DND-41 (cell line): ENCODE measurements around the gene TMEM151B.

Experiments
- EZH2 ChIP-seq: IDR thresholded peaks from 3 replicates; pipeline ENCODE4 v1.6.1; 2012; ENCODE audit warnings: borderline replicate concordance, low read depth, mild to moderate bottlenecking, moderate library complexity, low read length, inconsistent platforms; ENCODE audit not compliant: severe bottlenecking
- TF ChIP-seq, protein P1 (sequence below): IDR thresholded peaks from 2 replicates; pipeline ENCODE4 v1.5.1; 2012; ENCODE audit warnings: borderline replicate concordance, low read length, moderate library complexity, mild to moderate bottlenecking; ENCODE audit not compliant: poor library complexity, severe bottlenecking; ENCODE audit errors: extremely low read depth

DNA sequence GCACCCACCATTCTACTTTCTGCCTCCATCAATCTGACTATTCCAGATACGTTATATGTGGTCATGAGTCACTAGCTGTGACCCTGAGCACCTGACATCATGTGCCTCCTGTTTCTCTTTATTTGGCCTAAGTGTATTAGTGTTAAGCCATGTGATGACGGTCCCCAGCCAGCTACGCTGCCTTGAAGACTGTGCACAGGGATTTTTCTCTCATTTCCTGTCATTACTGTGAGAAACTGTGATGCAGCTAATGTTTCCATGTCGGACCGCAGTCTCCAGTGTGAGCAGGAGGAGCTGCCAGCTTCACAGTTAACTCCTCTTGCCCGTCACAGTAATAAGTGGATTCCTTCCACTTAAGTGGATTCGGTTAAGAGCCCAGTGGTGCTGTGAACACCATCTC, 62.3 kb downstream of the TMEM151B start:
- TF ChIP-seq, protein P1, sequence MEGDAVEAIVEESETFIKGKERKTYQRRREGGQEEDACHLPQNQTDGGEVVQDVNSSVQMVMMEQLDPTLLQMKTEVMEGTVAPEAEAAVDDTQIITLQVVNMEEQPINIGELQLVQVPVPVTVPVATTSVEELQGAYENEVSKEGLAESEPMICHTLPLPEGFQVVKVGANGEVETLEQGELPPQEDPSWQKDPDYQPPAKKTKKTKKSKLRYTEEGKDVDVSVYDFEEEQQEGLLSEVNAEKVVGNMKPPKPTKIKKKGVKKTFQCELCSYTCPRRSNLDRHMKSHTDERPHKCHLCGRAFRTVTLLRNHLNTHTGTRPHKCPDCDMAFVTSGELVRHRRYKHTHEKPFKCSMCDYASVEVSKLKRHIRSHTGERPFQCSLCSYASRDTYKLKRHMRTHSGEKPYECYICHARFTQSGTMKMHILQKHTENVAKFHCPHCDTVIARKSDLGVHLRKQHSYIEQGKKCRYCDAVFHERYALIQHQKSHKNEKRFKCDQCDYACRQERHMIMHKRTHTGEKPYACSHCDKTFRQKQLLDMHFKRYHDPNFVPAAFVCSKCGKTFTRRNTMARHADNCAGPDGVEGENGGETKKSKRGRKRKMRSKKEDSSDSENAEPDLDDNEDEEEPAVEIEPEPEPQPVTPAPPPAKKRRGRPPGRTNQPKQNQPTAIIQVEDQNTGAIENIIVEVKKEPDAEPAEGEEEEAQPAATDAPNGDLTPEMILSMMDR: no peak
- no peak for TF ChIP-seq EZH2
